GM23338 (cell line): ENCODE measurements around the gene PCSK1N. TPM values are rescaled to one million over a fixed set of nuclear protein-coding genes. Genes with fewer than 3 reads are reported as not detected.

Source experiments
- ATAC-seq: fragments of 200-7000 bp; cut with Tn5 transposase; 3 replicates; pipeline ENCODE4 v1.9.1; 2020
- DNase-seq: peaks from one replicate; pipeline ENCODE4 v3.0.0-alpha.2; 2015; ENCODE audit warnings: low spot score
- H2AFZ ChIP-seq: fragments of 200-600 bp; sonication (generic); 2 replicates; pipeline ENCODE4 v1.8.0; 2016; ENCODE audit warnings: antibody characterized with exemption, mild to moderate bottlenecking, moderate library complexity
- H3F3A ChIP-seq: fragments of 200-600 bp; sonication (generic); replicated peaks from 2 replicates; pipeline ENCODE4 v1.8.0; 2017; ENCODE audit warnings: antibody characterized with exemption, mixed run types, low read depth
- H3K27ac ChIP-seq: fragments of 200-600 bp; sonication (generic); 2 replicates; pipeline ENCODE4 v1.6.1; 2016; ENCODE audit warnings: low read depth
- H3K27me3 ChIP-seq: fragments of 200-600 bp; sonication (generic); 2 replicates; pipeline ENCODE4 v1.8.0; 2016; ENCODE audit warnings: mild to moderate bottlenecking, mixed run types, moderate library complexity; ENCODE audit not compliant: insufficient read depth
- H3K36me3 ChIP-seq: fragments of 200-600 bp; sonication (generic); 2 replicates; pipeline ENCODE4 v1.8.0; 2016; ENCODE audit warnings: mild to moderate bottlenecking; ENCODE audit not compliant: insufficient read depth
- H3K4me1 ChIP-seq: fragments of 200-600 bp; sonication (generic); 2 replicates; pipeline ENCODE4 v1.8.0; 2016; ENCODE audit warnings: mild to moderate bottlenecking, moderate library complexity; ENCODE audit not compliant: insufficient read depth
- H3K4me2 ChIP-seq: fragments of 200-600 bp; sonication (generic); 2 replicates; pipeline ENCODE4 v1.7.1; 2017; ENCODE audit warnings: mixed run types
- H3K4me3 ChIP-seq: fragments of 200-600 bp; sonication (generic); 2 replicates; pipeline ENCODE4 v1.6.1; 2016; ENCODE audit warnings: mixed run types
- H3K79me2 ChIP-seq: fragments of 200-600 bp; sonication (generic); replicated peaks from 2 replicates; pipeline ENCODE4 v1.8.0; 2017; ENCODE audit warnings: mild to moderate bottlenecking; ENCODE audit not compliant: insufficient read depth
- H3K9me2 ChIP-seq: fragments of 200-600 bp; sonication (generic); 2 replicates; pipeline ENCODE4 v1.8.0; 2017; ENCODE audit not compliant: insufficient read depth
- H4K20me1 ChIP-seq: fragments of 200-600 bp; sonication (generic); replicated peaks from 2 replicates; pipeline ENCODE4 v1.8.0; 2017; ENCODE audit warnings: mild to moderate bottlenecking; ENCODE audit not compliant: insufficient read depth
- H3K27ac Mint-ChIP-seq: 2 replicates; pipeline ENCODE4 v1.8.0; 2020; ENCODE audit warnings: inconsistent platforms, mild to moderate bottlenecking, moderate library complexity, mixed read lengths
- H3K27me3 Mint-ChIP-seq: 3 replicates; pipeline ENCODE4 v1.8.0; 2022; ENCODE audit warnings: low read depth, mild to moderate bottlenecking, moderate library complexity, mixed read lengths, inconsistent platforms; ENCODE audit not compliant: insufficient read depth, poor library complexity
- H3K36me3 Mint-ChIP-seq: 3 replicates; pipeline ENCODE4 v1.8.0; 2021; ENCODE audit warnings: low read depth, mild to moderate bottlenecking, inconsistent platforms, moderate library complexity, mixed read lengths
- H3K4me1 Mint-ChIP-seq: 3 replicates; pipeline ENCODE4 v1.8.0; 2020; ENCODE audit warnings: mild to moderate bottlenecking, inconsistent platforms, mixed read lengths
- H3K4me3 Mint-ChIP-seq: 3 replicates; pipeline ENCODE4 v1.8.0; 2021; ENCODE audit warnings: moderate library complexity, mild to moderate bottlenecking, inconsistent platforms, mixed read lengths
- H3K9me3 Mint-ChIP-seq: 3 replicates; pipeline ENCODE4 v1.8.0; 2020; ENCODE audit warnings: moderate library complexity, mild to moderate bottlenecking, inconsistent platforms, mixed read lengths
- CREB1 ChIP-seq: fragments of 250-450 bp; sonication (Bioruptor Pico); IDR thresholded peaks from 2 replicates; pipeline ENCODE4 v1.5.0; 2020; ENCODE audit warnings: low read depth, mild to moderate bottlenecking, moderate library complexity
- CTCF ChIP-seq, 2 experiments: fragments of 200-600 bp in 1 of 2; sonication (generic) in 1 of 2; conservative IDR thresholded peaks; 2 replicates each; pipeline versions ENCODE4 v1.5.1 to v1.6.1; 2016 to 2017; ENCODE audit warnings: antibody characterized with exemption in 2 of 2, low read depth in 2 of 2, mild to moderate bottlenecking in 2 of 2, moderate library complexity in 1 of 2
- EZH2 ChIP-seq: fragments of 200-600 bp; sonication (generic); IDR thresholded peaks from one replicate; pipeline ENCODE4 v1.8.0; 2017; ENCODE audit warnings: antibody characterized with exemption, mild to moderate bottlenecking, low read depth; ENCODE audit not compliant: unreplicated experiment
- JUNB ChIP-seq: IDR thresholded peaks from one replicate; pipeline ENCODE4 v1.6.1; 2016; ENCODE audit warnings: antibody characterized with exemption; ENCODE audit not compliant: unreplicated experiment
- NANOG ChIP-seq: IDR thresholded peaks from 2 replicates; pipeline ENCODE4 v1.6.1; 2016; ENCODE audit warnings: antibody characterized with exemption, borderline replicate concordance
- POLR2AphosphoS5 ChIP-seq: IDR thresholded peaks from 2 replicates; pipeline ENCODE4 v1.6.1; 2016; ENCODE audit warnings: antibody characterized with exemption, low read depth
- REST ChIP-seq: IDR thresholded peaks from one replicate; pipeline ENCODE4 v1.6.1; 2018; ENCODE audit warnings: antibody characterized with exemption; ENCODE audit not compliant: unreplicated experiment
- STAT1 ChIP-seq: IDR thresholded peaks from one replicate; pipeline ENCODE4 v1.6.1; 2016; ENCODE audit warnings: antibody characterized with exemption; ENCODE audit not compliant: unreplicated experiment
- ZNF114 ChIP-seq: fragments of 250-450 bp; sonication (Bioruptor Pico); IDR thresholded peaks from 2 replicates; pipeline ENCODE4 v1.5.0; 2020; ENCODE audit warnings: mild to moderate bottlenecking, moderate library complexity
- ZNF331 ChIP-seq: fragments of 250-450 bp; sonication (Bioruptor Pico); IDR thresholded peaks from 2 replicates; pipeline ENCODE4 v1.5.0; 2020; ENCODE audit warnings: low read depth, mild to moderate bottlenecking, moderate library complexity
- long read RNA-seq: library from polyadenylated mRNA; unstranded; transcript quantifications from one replicate; pipeline ENCODE4 v2.0.0, GENCODE V29; 2020; ENCODE audit not compliant: unreplicated experiment
- polyA plus RNA-seq: library from polyadenylated mRNA; unstranded; fragments of >200 nt; fragmentation: Nextera tagmentation; extraction: Ambion mirVana; gene quantifications from 2 replicates; pipeline ENCODE4 v1.2.1, GENCODE V29; 2016
- total RNA-seq: library from RNA; depleted of rRNA; stranded (reverse); fragments of >200 nt; shearing (Covaris generic); gene quantifications from 2 replicates; pipeline ENCODE4 v1.2.3, GENCODE V29; 2014; rRNA removed

The PCSK1N gene
- total RNA-seq = 4.0 and 15.6 TPM in 2 replicates
- 12.8 and 16.5 TPM in 2 replicates for polyA plus RNA-seq
- long read RNA-seq, transcript PCSK1N-201 (3 exons, 1,050 nt) = major isoform, 8 of 14 reads
- long read RNA-seq, partial matches to known transcripts = 6 of 14 reads
- long read RNA-seq, other reads (novel, unspliced or antisense) = 0 of 14 reads

GRCh38 chrX:48835524-48836329 is at the start of gene PCSK1N:
PCSK1N (minus strand) TSS chrX:48835610; CDS start chrX:48835532, 78 bp downstream.
- ATAC-seq (peak; percentile 47), DNase-seq (peak; percentile 61)
- Histone ChIP-seq H3K4me2 (peak within 1 kb of the TSS; percentile 81), H3F3A (0 out of 2 replicates have a peak, but pooled peaks cover 4% of the 10 kb centered on the region), H2AFZ (no peak within 1 kb of the TSS), H4K20me1 (no peaks in the 10 kb centered on the region), H3K4me1 (no peaks in the 10 kb centered on the region), H3K36me3 (no peaks in the 10 kb centered on the region), H3K79me2 (no peaks in the 10 kb centered on the region), H3K9me2 (no peaks in the 10 kb centered on the region), H3K27me3 (peaks cover 55% of the 10 kb centered on the region), H3K27ac (no peak within 1 kb of the TSS), H3K4me3 (peak within 1 kb of the TSS; percentile 58)
- Mint-ChIP-seq H3K9me3 (no peaks in the 10 kb centered on the region), H3K36me3 (no peaks in the 10 kb centered on the region), H3K27me3 (peaks cover 42% of the 10 kb centered on the region), H3K27ac (no peak within 1 kb of the TSS), H3K4me1 (peaks cover 14% of the 10 kb centered on the region), H3K4me3 (peak within 1 kb of the TSS; percentile 76)
- no peak for TF ChIP-seq ZNF331 (CRISPR knock-in tag)
- no peak for TF ChIP-seq REST
- no peak for TF ChIP-seq EZH2
- no peak for TF ChIP-seq JUNB
- no peak for TF ChIP-seq ZNF114 (CRISPR knock-in tag)
- no peak for TF ChIP-seq STAT1
- TF ChIP-seq CTCF (conservative IDR thresholded peaks at IDR 0.05; ENCODE audit: low read depth in 2 of 2) = no peak
- TF ChIP-seq NANOG = no peak
- TF ChIP-seq CREB1 (CRISPR knock-in tag) = no peak
- TF ChIP-seq POLR2AphosphoS5 = no peak
